ENCODE data around the gene CLMP. TPM values are rescaled to one million over a fixed set of nuclear protein-coding genes. Genes with fewer than 3 reads are reported as not detected.

Gene CLMP
- total RNA-seq, 2 donors from 2014 or later: 48.3 to 126 TPM

DNA sequence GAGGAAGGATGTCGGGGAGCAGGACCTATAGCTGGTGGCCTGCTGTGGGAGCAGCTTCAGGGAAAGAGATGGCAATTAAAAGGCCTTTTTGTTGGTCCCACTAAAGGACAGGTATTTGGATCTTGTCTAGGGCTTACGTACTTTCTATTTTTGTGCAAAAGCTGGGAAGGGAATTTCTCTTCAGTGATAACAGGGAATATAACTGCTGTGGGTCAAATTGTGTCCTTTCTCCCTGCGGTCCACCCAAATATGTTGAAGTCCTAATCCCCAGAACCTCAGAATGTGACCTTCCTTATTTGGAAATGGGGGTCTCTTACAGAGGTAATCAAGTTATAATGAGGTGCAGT is 147.1 kb downstream of the CLMP start:
- no peak for DNase-seq (ENCODE audit: low spot score)
- no peaks in the 10 kb centered on the region for H3K36me3 ChIP-seq
- H3K4me3 ChIP-seq: no peak overlapping the region
- H3K9me3 ChIP-seq: no peaks in the 10 kb centered on the region
- no peak for ATAC-seq (ENCODE audit: insufficient number of reproducible peaks, low FRiP score, low read depth)
- H3K27me3 ChIP-seq (replicated peaks; ENCODE audit: insufficient read depth): no peaks in the 10 kb centered on the region
- no peaks in the 10 kb centered on the region for H3K4me1 ChIP-seq (ENCODE audit: control insufficient read depth in 1 of 2, low read depth in 2 of 2)
- TF ChIP-seq CTCF (IDR thresholded peaks at IDR 0.05): no peak
- H3K27ac ChIP-seq: no peak overlapping the region

DNA sequence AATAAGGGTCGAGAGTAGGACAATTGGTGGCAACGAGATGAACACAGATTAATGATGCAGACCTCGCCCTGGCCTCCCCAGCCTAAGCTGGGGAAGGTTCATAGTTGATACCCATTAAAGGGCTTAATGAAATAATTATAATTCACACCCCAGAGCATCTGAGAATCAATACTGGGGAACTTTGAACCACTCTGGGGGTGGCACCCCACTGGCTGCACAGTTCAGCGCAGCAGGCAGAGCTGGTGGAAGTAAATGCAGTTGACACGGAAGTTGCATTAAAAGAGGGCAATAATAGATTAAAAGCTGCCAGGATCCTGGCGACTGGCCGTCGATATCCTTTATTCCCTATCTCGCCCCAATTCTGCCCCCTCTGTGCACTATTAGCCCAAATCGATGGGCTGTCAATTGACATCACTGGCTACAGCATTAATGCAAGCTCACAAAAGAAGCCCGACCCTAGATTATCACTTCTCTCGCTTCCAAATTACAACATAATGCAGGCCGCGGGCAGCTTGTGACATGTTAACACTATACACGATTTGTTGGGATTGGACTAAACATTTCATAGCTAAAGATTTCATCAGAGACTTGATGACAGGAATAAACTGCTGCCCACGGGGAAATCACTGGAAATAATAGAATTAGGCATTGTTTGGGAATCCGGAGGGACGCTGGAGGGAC is 147.6 kb downstream of the CLMP start:
- H3K4me1 ChIP-seq (ENCODE audit: control insufficient read depth in 1 of 2, low read depth in 2 of 2): no peaks in the 10 kb centered on the region
- no peak for ATAC-seq (ENCODE audit: insufficient number of reproducible peaks, low FRiP score, low read depth)
- DNase-seq (ENCODE audit: low spot score): no peak
- H3K36me3 ChIP-seq: no peaks in the 10 kb centered on the region
- no peaks in the 10 kb centered on the region for H3K27me3 ChIP-seq (replicated peaks; ENCODE audit: insufficient read depth)
- H3K27ac ChIP-seq: no peak overlapping the region
- no peak overlapping the region for H3K4me3 ChIP-seq
- no peaks in the 10 kb centered on the region for H3K9me3 ChIP-seq
- TF ChIP-seq CTCF (IDR thresholded peaks at IDR 0.05): no peak

GRCh38 chr11:123046473-123047259 is 148.4 kb downstream of the CLMP start:
- no peaks in the 10 kb centered on the region for H3K36me3 ChIP-seq
- no peaks in the 10 kb centered on the region for H3K27me3 ChIP-seq (replicated peaks; ENCODE audit: insufficient read depth)
- TF ChIP-seq CTCF (IDR thresholded peaks at IDR 0.05): no peak
- no peak for ATAC-seq (ENCODE audit: insufficient number of reproducible peaks, low FRiP score, low read depth)
- no peak for DNase-seq (ENCODE audit: low spot score)
- no peaks in the 10 kb centered on the region for H3K4me1 ChIP-seq (ENCODE audit: control insufficient read depth in 1 of 2, low read depth in 2 of 2)
- H3K27ac ChIP-seq: no peak overlapping the region
- H3K9me3 ChIP-seq: no peaks in the 10 kb centered on the region
- no peak overlapping the region for H3K4me3 ChIP-seq

- Histone ChIP-seq H3K36me3 (no peaks in the 10 kb centered on the region), H3K4me3 (no peak overlapping the region), H3K4me1 (ENCODE audit: control insufficient read depth in 1 of 2, low read depth in 2 of 2) (no peaks in the 10 kb centered on the region), H3K27ac (no peak overlapping the region), H3K27me3 (replicated peaks; ENCODE audit: insufficient read depth) (no peaks in the 10 kb centered on the region), H3K9me3 (no peaks in the 10 kb centered on the region)
- no peak for DNase-seq (ENCODE audit: low spot score)
- TF ChIP-seq CTCF (IDR thresholded peaks at IDR 0.05): no peak
- no peak for ATAC-seq (ENCODE audit: insufficient number of reproducible peaks, low FRiP score, low read depth)
These were observed 149.9 kb downstream of the CLMP start for GRCh38 chr11:123045101-123045500.

DNA sequence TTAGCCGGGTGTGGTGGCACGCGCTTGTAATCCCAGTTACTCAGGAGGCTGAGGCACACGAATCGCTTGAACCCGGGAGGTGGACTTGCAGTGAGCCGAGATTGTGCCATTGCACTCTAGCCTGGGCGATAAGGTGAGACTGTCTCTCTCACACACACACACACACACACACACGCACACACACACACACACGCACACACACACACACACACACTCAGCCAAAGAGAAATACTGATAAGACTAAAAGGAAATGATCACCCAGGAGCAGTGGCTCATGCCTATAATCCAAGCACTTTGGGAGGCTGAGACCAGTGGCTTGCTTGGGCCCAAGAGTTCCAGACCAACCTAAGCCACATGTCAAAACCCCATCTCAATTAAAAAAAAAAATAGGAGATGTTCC is 153.9 kb downstream of the CLMP start:
- ATAC-seq (ENCODE audit: insufficient number of reproducible peaks, low FRiP score, low read depth) (no peak), DNase-seq (ENCODE audit: low spot score) (no peak)
- no peaks in the 10 kb centered on the region for H3K4me1 ChIP-seq (ENCODE audit: control insufficient read depth in 1 of 2, low read depth in 2 of 2)
- no peak overlapping the region for H3K4me3 ChIP-seq
- no peak for TF ChIP-seq CTCF (IDR thresholded peaks at IDR 0.05)
- H3K27ac ChIP-seq: no peak overlapping the region
- H3K9me3 ChIP-seq: no peaks in the 10 kb centered on the region
- H3K27me3 ChIP-seq (replicated peaks; ENCODE audit: insufficient read depth): no peaks in the 10 kb centered on the region
- H3K36me3 ChIP-seq: no peaks in the 10 kb centered on the region

Data from thoracic aorta (tissue), 2 donors.